Skin of body (tissue), 3 donors: ENCODE results near the gene PMVK. TPM values are rescaled to one million over a fixed set of nuclear protein-coding genes. Genes with fewer than 3 reads are reported as not detected.

Experiments used
- DNase-seq: peaks from one replicate; lab custom pipeline; 2025; lab: John Stamatoyannopoulos, UW
- small RNA-seq: library from RNA; depleted of rRNA; stranded (forward); fragments of <200 nt; gene quantifications from one replicate; pipeline ENCODE3, GENCODE V24; 2014; ENCODE audit warnings: low replicate concordance
- total RNA-seq: library from RNA; depleted of rRNA; stranded (reverse); fragments of >200 nt; gene quantifications from one replicate; pipeline ENCODE4 v1.2.3, GENCODE V29; 2014

Gene PMVK
- total RNA-seq, 1 donor from 2014 or later = 18.9 TPM

GRCh38 chr1:154881820-154882535 lies 54.5 kb downstream of the PMVK start:
- no peak for DNase-seq

GRCh38 chr1:154880671-154881070 lies 55.8 kb downstream of the PMVK start:
- no peak for DNase-seq

- no peak for DNase-seq
Measured at GRCh38 chr1:154879038-154879421, 57.5 kb downstream of the PMVK start.

- peak; percentile 27 for DNase-seq
Measured at GRCh38 chr1:154878371-154879037, 58.0 kb downstream of the PMVK start.

- DNase-seq = no peak
Measured at GRCh38 chr1:154877370-154877974, 59.0 kb downstream of the PMVK start.

- no peak for DNase-seq
Measured at GRCh38 chr1:154876842-154877369, 59.6 kb downstream of the PMVK start.

Small RNAs within 50 kb of the gene (small RNA-seq; reads per million reads assigned to genes)
- not detected for gene MIR4258
- not detected for gene RF00017

Other genes with a start within 250 kb of the PMVK start
- 0.99 TPM for gene KCNN3, start 66.4 kb downstream of the PMVK start, total RNA-seq
- gene PBXIP1, start 19.4 kb upstream of the PMVK start, total RNA-seq = 61.8 TPM
- 14.6 TPM for gene PYGO2, start 25.1 kb upstream of the PMVK start, total RNA-seq
- gene SHC1, start 34.0 kb upstream of the PMVK start, total RNA-seq = 42.9 TPM
- 43.1 TPM for gene CKS1B, start 38.0 kb upstream of the PMVK start, total RNA-seq
- gene FLAD1, start 46.6 kb upstream of the PMVK start, total RNA-seq = 13.2 TPM
- not detected for gene LENEP, start 56.9 kb upstream of the PMVK start, total RNA-seq
- gene ZBTB7B, start 66.1 kb upstream of the PMVK start, total RNA-seq = 25.5 TPM
- gene DCST2, start 97.1 kb upstream of the PMVK start, total RNA-seq = 0.49 TPM
- gene DCST1, start 97.1 kb upstream of the PMVK start, total RNA-seq = 0.10 TPM
- gene ADAM15, start 114.6 kb upstream of the PMVK start, total RNA-seq = 46.0 TPM
- gene EFNA4, start 127.0 kb upstream of the PMVK start, total RNA-seq = 9.0 TPM
- gene EFNA3, start 142.1 kb upstream of the PMVK start, total RNA-seq = 10.9 TPM
- gene EFNA1, start 191.2 kb upstream of the PMVK start, total RNA-seq = 45.1 TPM
- 18.5 TPM for gene SLC50A1, start 199.1 kb upstream of the PMVK start, total RNA-seq
- gene DPM3, start 203.8 kb upstream of the PMVK start, total RNA-seq = 10.0 TPM
- 67.5 TPM for gene KRTCAP2, start 236.6 kb upstream of the PMVK start, total RNA-seq
- gene TRIM46, start 237.1 kb upstream of the PMVK start, total RNA-seq = 0.20 TPM